SK-N-SH (cell line): ENCODE data around the gene CEP63. TPM values are rescaled to one million over a fixed set of nuclear protein-coding genes. Genes with fewer than 3 reads are reported as not detected.

Source experiments
- CTCF ChIA-PET: fragments of 300-600, 350-600 bp; formaldehyde crosslinking; extraction: SDS; loops from one replicate; lab custom pipeline; 2021; lab: Yijun Ruan, JAX
- POLR2A ChIA-PET: fragments of 350-600 bp; sonication (Branson Sonifier 250); formaldehyde crosslinking; extraction: SDS; loops from one replicate; lab custom pipeline; 2020; ENCODE audit warnings: antibody characterized with exemption, inconsistent platforms; lab: Yijun Ruan, JAX
- DNase-seq: peaks from one replicate; pipeline ENCODE4 v3.0.0; 2012
- H2AFZ ChIP-seq: fragments of 200-600 bp; sonication (generic); 2 replicates; pipeline ENCODE4 v1.8.1; 2016; ENCODE audit warnings: antibody characterized with exemption, mild to moderate bottlenecking, low read depth
- H3F3A ChIP-seq: fragments of 200-600 bp; sonication (generic); replicated peaks from 2 replicates; pipeline ENCODE3; 2016; ENCODE audit warnings: antibody characterized with exemption, mild to moderate bottlenecking; ENCODE audit not compliant: insufficient read depth
- H3K27ac ChIP-seq, 2 experiments: fragments of 200-500 bp in 1 of 2; fragments of 200-600 bp in 1 of 2; sonication (Bioruptor generic) in 1 of 2; sonication (generic), shearing (Covaris generic) in 1 of 2; 2 replicates each; pipeline versions ENCODE4 v1.5.1 to v1.6.1; 2014 to 2016; ENCODE audit warnings: low read depth in 2 of 2, inconsistent platforms in 1 of 2, low read length in 1 of 2, mild to moderate bottlenecking in 1 of 2, mixed read lengths in 1 of 2
- H3K27me3 ChIP-seq: fragments of 200-600 bp; sonication (generic), shearing (Covaris generic); 2 replicates; pipeline ENCODE4 v1.6.1; 2016; ENCODE audit warnings: mixed run types; ENCODE audit not compliant: insufficient read depth
- H3K36me3 ChIP-seq, 2 experiments: fragments of 200-500 bp in 1 of 2; fragments of 200-600 bp in 1 of 2; sonication (Bioruptor generic) in 1 of 2; sonication (generic) in 1 of 2; replicated peaks in 1 of 2; 2 replicates each; pipeline versions ENCODE3 to v1.5.1; 2014 to 2016; ENCODE audit warnings: low read length in 1 of 2, mild to moderate bottlenecking in 1 of 2; ENCODE audit not compliant: insufficient read depth in 2 of 2, control insufficient read depth in 1 of 2
- H3K4me1 ChIP-seq, 2 experiments: fragments of 200-500 bp in 1 of 2; fragments of 200-600 bp in 1 of 2; sonication (Bioruptor generic) in 1 of 2; sonication (generic), shearing (Covaris generic) in 1 of 2; 2 replicates each; pipeline versions ENCODE4 v1.5.1 to v1.6.1; 2014 to 2016; ENCODE audit warnings: low read depth in 1 of 2, low read length in 1 of 2, mixed run types in 1 of 2; ENCODE audit not compliant: insufficient read depth in 2 of 2, control insufficient read depth in 1 of 2
- H3K4me2 ChIP-seq: fragments of 200-600 bp; sonication (generic), shearing (Covaris generic); 2 replicates; pipeline ENCODE4 v1.6.1; 2017; ENCODE audit warnings: mixed run types
- H3K4me3 ChIP-seq, 2 experiments: fragments of 200-500 bp in 1 of 2; fragments of 200-600 bp in 1 of 2; sonication (Bioruptor generic) in 1 of 2; sonication (generic), shearing (Covaris generic) in 1 of 2; 2 replicates each; pipeline versions ENCODE4 v1.5.1 to v1.8.1; 2014 to 2016; ENCODE audit warnings: low read depth in 2 of 2, inconsistent platforms in 1 of 2, low read length in 1 of 2, mild to moderate bottlenecking in 1 of 2, mixed read lengths in 1 of 2, moderate library complexity in 1 of 2
- H3K79me2 ChIP-seq: fragments of 200-600 bp; sonication (generic); 2 replicates; pipeline ENCODE4 v1.8.1; 2017; ENCODE audit warnings: mild to moderate bottlenecking; ENCODE audit not compliant: insufficient read depth
- H3K9ac ChIP-seq: fragments of 200-600 bp; sonication (generic); 2 replicates; pipeline ENCODE4 v1.6.1; 2017; ENCODE audit warnings: mixed run types
- H3K9me2 ChIP-seq: fragments of 200-600 bp; sonication (generic); 2 replicates; pipeline ENCODE4 v1.6.1; 2017; ENCODE audit warnings: mixed run types
- H3K9me3 ChIP-seq: fragments of 200-600 bp; sonication (generic); 2 replicates; pipeline ENCODE4 v1.6.1; 2017; ENCODE audit warnings: mixed run types, mild to moderate bottlenecking, moderate library complexity
- H4K20me1 ChIP-seq: fragments of 200-600 bp; sonication (generic); 2 replicates; pipeline ENCODE4 v1.6.1; 2017; ENCODE audit warnings: mild to moderate bottlenecking, mixed run types; ENCODE audit not compliant: insufficient read depth
- CHD2 ChIP-seq: fragments of 150-350 bp; IDR thresholded peaks from 2 replicates; pipeline ENCODE4 v1.6.1; 2018; ENCODE audit warnings: low read length; ENCODE audit not compliant: partially characterized antibody
- ELF1 ChIP-seq: IDR thresholded peaks from 2 replicates; pipeline ENCODE4 v1.4.0; 2012
- EP300 ChIP-seq, 2 experiments: IDR thresholded peaks; 2 replicates each; pipeline versions ENCODE4 v1.4.0 to v1.6.1; 2012; ENCODE audit warnings: borderline replicate concordance in 1 of 2, low read depth in 1 of 2, low read length in 1 of 2
- FOSL2 ChIP-seq: IDR thresholded peaks from 2 replicates; pipeline ENCODE4 v1.4.0; 2012; ENCODE audit warnings: low read depth, mild to moderate bottlenecking, moderate library complexity, borderline replicate concordance
- JUND ChIP-seq: IDR thresholded peaks from 2 replicates; pipeline ENCODE4 v1.4.0; 2012
- MEF2A ChIP-seq: IDR thresholded peaks from 2 replicates; pipeline ENCODE4 v1.4.0; 2012; ENCODE audit warnings: low read depth, borderline replicate concordance
- NRF1 ChIP-seq: IDR thresholded peaks from 2 replicates; pipeline ENCODE4 v1.6.1; 2012; ENCODE audit warnings: low read depth, mild to moderate bottlenecking, low read length
- POLR2AphosphoS5 ChIP-seq: IDR thresholded peaks from 2 replicates; pipeline ENCODE4 v1.6.1; 2012; ENCODE audit warnings: low read depth, low read length
- RCOR1 ChIP-seq: fragments of 150-350 bp; IDR thresholded peaks from 2 replicates; pipeline ENCODE4 v1.6.1; 2017; ENCODE audit warnings: antibody characterized with exemption, low read length
- RFX5 ChIP-seq: IDR thresholded peaks from 2 replicates; pipeline ENCODE4 v1.6.1; 2012; ENCODE audit warnings: mild to moderate bottlenecking, improper control_type of control experiment, low read length
- SIN3A ChIP-seq: IDR thresholded peaks from 2 replicates; pipeline ENCODE4 v1.6.1; 2012; ENCODE audit warnings: low read depth, mild to moderate bottlenecking, low read length, moderate library complexity, borderline replicate concordance
- SMC3 ChIP-seq: IDR thresholded peaks from 2 replicates; pipeline ENCODE4 v1.6.1; 2012; ENCODE audit warnings: low read depth, low read length, improper control_type of control experiment
- TCF12 ChIP-seq: IDR thresholded peaks from 2 replicates; pipeline ENCODE4 v1.4.0; 2012
- TEAD4 ChIP-seq: IDR thresholded peaks from 2 replicates; pipeline ENCODE4 v1.4.0; 2012; ENCODE audit warnings: mild to moderate bottlenecking, borderline replicate concordance; ENCODE audit not compliant: insufficient read depth
- YY1 ChIP-seq: IDR thresholded peaks from 2 replicates; pipeline ENCODE4 v1.4.0; 2012; ENCODE audit warnings: low read depth, mild to moderate bottlenecking
- WGBS: methylation state at CpG from one replicate; pipeline ENCODE4 v1.1.6; 2017; ENCODE audit warnings: low lambda C conversion rate; 5-methylcytosine and 5-hydroxymethylcytosine counted together
- polyA plus RNA-seq, 3 experiments: library from polyadenylated mRNA; depleted of rRNA; stranded (reverse); fragments of >200 nt; gene quantifications; 2 replicates each; pipeline ENCODE4 v1.2.3, GENCODE V29; 2012
- TF ChIP-seq, protein P1 (sequence below): IDR thresholded peaks from 2 replicates; pipeline ENCODE4 v1.4.0; 2012; ENCODE audit warnings: low read depth, borderline replicate concordance
- TF ChIP-seq, protein P2 (sequence below): fragments of 150-350 bp; IDR thresholded peaks from 2 replicates; pipeline ENCODE4 v1.6.1; 2016; ENCODE audit warnings: mild to moderate bottlenecking, low read depth, low read length
- TF ChIP-seq, protein P3 (sequence below): fragments of 150-350 bp; IDR thresholded peaks from 2 replicates; pipeline ENCODE4 v1.6.1; 2017; ENCODE audit warnings: antibody characterized with exemption, low read length, low read depth, borderline replicate concordance
- TF ChIP-seq, protein P4 (sequence below): IDR thresholded peaks from 2 replicates; pipeline ENCODE4 v1.4.0; 2012; ENCODE audit warnings: low read depth

Gene CEP63
- polyA plus RNA-seq, 1 of the 3 experiments (the other 2 are of a cell fraction), result 6.3 TPM

DNA sequence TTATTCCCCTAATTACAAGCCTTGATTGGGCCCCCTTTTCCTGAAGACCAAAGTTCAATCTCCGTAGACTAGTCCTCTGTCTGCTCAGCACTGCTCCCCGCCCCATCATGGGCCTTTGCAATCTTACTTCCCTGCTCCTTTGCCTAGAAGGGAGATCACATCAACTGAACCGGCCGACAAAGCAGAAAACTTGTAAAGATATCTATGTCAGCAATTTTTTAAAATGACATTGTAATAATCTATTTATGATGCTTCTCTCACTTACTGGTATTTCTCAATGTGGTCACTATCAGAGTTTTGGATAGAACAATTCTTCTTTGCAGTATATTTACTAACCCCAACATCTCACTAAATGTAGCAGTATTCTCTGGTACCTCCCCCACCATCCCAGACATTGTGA lies 17.3 kb upstream of the CEP63 start:
- Histone ChIP-seq H3K27ac (no peak overlapping the region), H4K20me1 (no peaks in the 10 kb centered on the region), H3K4me1 (peaks cover 6 to 10% of the 10 kb centered on the region in 2 experiments; a peak in 3 of 4 replicates), H3K9me3 (no peaks in the 10 kb centered on the region), H3K9me2 (no peaks in the 10 kb centered on the region), H3K9ac (no peak overlapping the region), H2AFZ (no peak overlapping the region), H3K4me3 (no peak overlapping the region), H3K79me2 (no peaks in the 10 kb centered on the region), H3K36me3 (no peaks in the 10 kb centered on the region), H3K27me3 (no peaks in the 10 kb centered on the region), H3F3A (peaks cover 20% of the 10 kb centered on the region), H3K4me2 (no peak overlapping the region)
- DNase-seq, result no peak
- 94% methylated on average over 4 of the region's 4 CpGs for WGBS
- TF ChIP-seq MEF2A, result no peak
- TF ChIP-seq YY1, result no peak
- TF ChIP-seq, protein P1, sequence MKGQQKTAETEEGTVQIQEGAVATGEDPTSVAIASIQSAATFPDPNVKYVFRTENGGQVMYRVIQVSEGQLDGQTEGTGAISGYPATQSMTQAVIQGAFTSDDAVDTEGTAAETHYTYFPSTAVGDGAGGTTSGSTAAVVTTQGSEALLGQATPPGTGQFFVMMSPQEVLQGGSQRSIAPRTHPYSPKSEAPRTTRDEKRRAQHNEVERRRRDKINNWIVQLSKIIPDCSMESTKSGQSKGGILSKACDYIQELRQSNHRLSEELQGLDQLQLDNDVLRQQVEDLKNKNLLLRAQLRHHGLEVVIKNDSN, result no peak
- no peak for TF ChIP-seq SIN3A
- no peak for TF ChIP-seq TCF12
- TF ChIP-seq POLR2AphosphoS5, result no peak
- no peak for TF ChIP-seq FOSL2
- TF ChIP-seq, protein P2, sequence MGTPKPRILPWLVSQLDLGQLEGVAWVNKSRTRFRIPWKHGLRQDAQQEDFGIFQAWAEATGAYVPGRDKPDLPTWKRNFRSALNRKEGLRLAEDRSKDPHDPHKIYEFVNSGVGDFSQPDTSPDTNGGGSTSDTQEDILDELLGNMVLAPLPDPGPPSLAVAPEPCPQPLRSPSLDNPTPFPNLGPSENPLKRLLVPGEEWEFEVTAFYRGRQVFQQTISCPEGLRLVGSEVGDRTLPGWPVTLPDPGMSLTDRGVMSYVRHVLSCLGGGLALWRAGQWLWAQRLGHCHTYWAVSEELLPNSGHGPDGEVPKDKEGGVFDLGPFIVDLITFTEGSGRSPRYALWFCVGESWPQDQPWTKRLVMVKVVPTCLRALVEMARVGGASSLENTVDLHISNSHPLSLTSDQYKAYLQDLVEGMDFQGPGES, result no peak
- no peak for TF ChIP-seq JUND
- TF ChIP-seq EP300 (IDR thresholded peaks at IDR 0.05; ENCODE audit: borderline replicate concordance in 1 of 2, low read depth in 1 of 2, low read length in 1 of 2), result no peak
- TF ChIP-seq SMC3, result no peak
- TF ChIP-seq, protein P3, sequence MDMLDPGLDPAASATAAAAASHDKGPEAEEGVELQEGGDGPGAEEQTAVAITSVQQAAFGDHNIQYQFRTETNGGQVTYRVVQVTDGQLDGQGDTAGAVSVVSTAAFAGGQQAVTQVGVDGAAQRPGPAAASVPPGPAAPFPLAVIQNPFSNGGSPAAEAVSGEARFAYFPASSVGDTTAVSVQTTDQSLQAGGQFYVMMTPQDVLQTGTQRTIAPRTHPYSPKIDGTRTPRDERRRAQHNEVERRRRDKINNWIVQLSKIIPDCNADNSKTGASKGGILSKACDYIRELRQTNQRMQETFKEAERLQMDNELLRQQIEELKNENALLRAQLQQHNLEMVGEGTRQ, result no peak
- TF ChIP-seq ELF1, result no peak
- TF ChIP-seq NRF1, result no peak
- TF ChIP-seq, protein P4, sequence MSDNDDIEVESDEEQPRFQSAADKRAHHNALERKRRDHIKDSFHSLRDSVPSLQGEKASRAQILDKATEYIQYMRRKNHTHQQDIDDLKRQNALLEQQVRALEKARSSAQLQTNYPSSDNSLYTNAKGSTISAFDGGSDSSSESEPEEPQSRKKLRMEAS, result no peak
- TF ChIP-seq RFX5, result no peak
- TF ChIP-seq TEAD4, result no peak
- TF ChIP-seq CHD2, result no peak
- no peak for TF ChIP-seq RCOR1
- POLR2A ChIA-PET, result no interaction called here
- CTCF ChIA-PET, result interaction anchor here (1.2 kb wide), 1 partner anchor 159 kb away, joined by 8 read pairs; no protein-coding TSS in a partner anchor
